OCI-LY3 (cell line): ENCODE measurements around the gene RALY.

Source experiments
- H2AFZ ChIP-seq: fragments of 200-600, 300-600 bp; shearing (Covaris generic); 2 replicates; pipeline ENCODE4 v1.6.0; 2014; ENCODE audit warnings: antibody characterized with exemption, low read depth, low read length
- H3K27ac ChIP-seq: fragments of 200-600, 300-600 bp; sonication (generic); 2 replicates; pipeline ENCODE4 v1.5.1; 2014; ENCODE audit warnings: mild to moderate bottlenecking, low read length, moderate library complexity, mixed read lengths
- H3K27me3 ChIP-seq: fragments of 200-600, 300-600 bp; sonication (generic); 2 replicates; pipeline ENCODE4 v1.6.1; 2014; ENCODE audit warnings: low read depth, low read length, mixed read lengths
- H3K36me3 ChIP-seq: fragments of 200-600, 300-600 bp; sonication (generic); replicated peaks from 2 replicates; pipeline ENCODE3; 2014; ENCODE audit warnings: low read depth, low read length, mixed read lengths
- H3K4me1 ChIP-seq: fragments of 300-600, 200-600 bp; sonication (generic); 2 replicates; pipeline ENCODE4 v1.6.1; 2014; ENCODE audit warnings: low read length, mixed read lengths
- H3K4me2 ChIP-seq: fragments of 200-600, 300-600 bp; sonication (generic); 2 replicates; pipeline ENCODE4 v1.6.1; 2014; ENCODE audit warnings: low read length, mixed read lengths
- H3K4me3 ChIP-seq: fragments of 300-600, 200-600 bp; sonication (generic); 2 replicates; pipeline ENCODE4 v1.5.1; 2014; ENCODE audit warnings: antibody characterized with exemption, mild to moderate bottlenecking, low read length, moderate library complexity
- H3K79me2 ChIP-seq: fragments of 300-600, 200-600 bp; shearing (Covaris generic); 2 replicates; pipeline ENCODE4 v1.6.1; 2014; ENCODE audit warnings: mild to moderate bottlenecking, low read length, mixed read lengths
- H3K9ac ChIP-seq: fragments of 300-600, 200-600 bp; shearing (Covaris generic); 2 replicates; pipeline ENCODE4 v1.6.0; 2014; ENCODE audit warnings: mild to moderate bottlenecking, low read length, moderate library complexity
- H3K9me3 ChIP-seq: fragments of 200-600, 300-600 bp; shearing (Covaris generic); 2 replicates; pipeline ENCODE4 v1.6.1; 2014; ENCODE audit warnings: low read length, mixed read lengths; ENCODE audit not compliant: insufficient read depth
- H4K20me1 ChIP-seq: fragments of 200-600, 300-600 bp; sonication (generic); 2 replicates; pipeline ENCODE4 v1.6.1; 2016; ENCODE audit warnings: low read length, mixed read lengths; ENCODE audit not compliant: insufficient read depth
- EZH2phosphoT487 ChIP-seq: fragments of 200-600 bp; shearing (Covaris generic); IDR thresholded peaks from 2 replicates; pipeline ENCODE4 v1.6.1; 2018; ENCODE audit warnings: antibody characterized with exemption, mixed run types, low read depth
- TF ChIP-seq, protein P1 (sequence below): fragments of 200-600, 300-600 bp; sonication (generic); IDR thresholded peaks from 2 replicates; pipeline ENCODE4 v1.5.1; 2014; ENCODE audit warnings: antibody characterized with exemption, low read length, low read depth

Gene RALY

DNA sequence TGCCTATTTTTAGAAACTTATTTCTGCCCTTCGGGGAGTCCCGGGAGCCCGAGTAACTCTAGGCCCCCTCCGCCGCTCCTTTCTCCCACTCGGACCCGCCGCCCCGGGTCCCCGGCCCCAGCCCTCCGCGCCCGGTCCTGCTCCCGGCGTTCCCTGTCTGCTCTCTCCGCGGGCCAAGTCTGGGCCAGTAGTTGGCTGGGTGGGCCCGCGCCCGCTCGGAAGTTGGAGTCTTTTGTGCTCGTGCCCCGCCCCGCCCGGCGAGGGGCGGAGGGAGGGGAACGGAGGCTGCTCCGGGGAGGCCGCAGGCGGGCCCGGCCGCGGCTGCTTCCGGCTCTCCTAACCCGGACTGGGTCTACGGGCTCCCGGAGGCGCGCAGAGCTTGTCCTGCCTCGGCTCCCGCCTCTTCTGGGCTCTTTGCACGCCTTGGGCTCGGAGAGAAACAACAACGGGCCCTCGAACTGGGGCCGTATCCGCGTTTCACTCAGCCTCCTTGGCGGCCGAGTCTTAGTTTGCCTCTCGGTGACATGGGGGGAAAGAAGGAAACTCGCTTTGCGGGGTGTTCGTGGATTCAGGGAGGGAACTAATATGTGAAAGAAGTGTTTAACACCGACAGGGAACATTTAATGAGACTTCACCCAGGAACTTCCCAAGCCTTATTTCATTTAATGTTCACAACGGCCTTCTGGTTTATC, 657 bp downstream of the RALY start:
- no peak overlapping the region for H2AFZ ChIP-seq
- H3K27ac ChIP-seq = peak overlapping the region; percentile 76
- peaks cover 67% of the 10 kb centered on the region for H3K79me2 ChIP-seq
- no peaks in the 10 kb centered on the region for H3K9me3 ChIP-seq
- peaks cover 24% of the 10 kb centered on the region for H3K4me1 ChIP-seq
- H3K27me3 ChIP-seq = no peaks in the 10 kb centered on the region
- H3K4me2 ChIP-seq = peak overlapping the region; percentile 89
- peaks cover 15% of the 10 kb centered on the region for H3K36me3 ChIP-seq
- TF ChIP-seq, protein P1, sequence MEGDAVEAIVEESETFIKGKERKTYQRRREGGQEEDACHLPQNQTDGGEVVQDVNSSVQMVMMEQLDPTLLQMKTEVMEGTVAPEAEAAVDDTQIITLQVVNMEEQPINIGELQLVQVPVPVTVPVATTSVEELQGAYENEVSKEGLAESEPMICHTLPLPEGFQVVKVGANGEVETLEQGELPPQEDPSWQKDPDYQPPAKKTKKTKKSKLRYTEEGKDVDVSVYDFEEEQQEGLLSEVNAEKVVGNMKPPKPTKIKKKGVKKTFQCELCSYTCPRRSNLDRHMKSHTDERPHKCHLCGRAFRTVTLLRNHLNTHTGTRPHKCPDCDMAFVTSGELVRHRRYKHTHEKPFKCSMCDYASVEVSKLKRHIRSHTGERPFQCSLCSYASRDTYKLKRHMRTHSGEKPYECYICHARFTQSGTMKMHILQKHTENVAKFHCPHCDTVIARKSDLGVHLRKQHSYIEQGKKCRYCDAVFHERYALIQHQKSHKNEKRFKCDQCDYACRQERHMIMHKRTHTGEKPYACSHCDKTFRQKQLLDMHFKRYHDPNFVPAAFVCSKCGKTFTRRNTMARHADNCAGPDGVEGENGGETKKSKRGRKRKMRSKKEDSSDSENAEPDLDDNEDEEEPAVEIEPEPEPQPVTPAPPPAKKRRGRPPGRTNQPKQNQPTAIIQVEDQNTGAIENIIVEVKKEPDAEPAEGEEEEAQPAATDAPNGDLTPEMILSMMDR = no peak
- TF ChIP-seq EZH2phosphoT487 = no peak
- H3K4me3 ChIP-seq = peak overlapping the region; percentile 86
- H4K20me1 ChIP-seq = peaks cover 47% of the 10 kb centered on the region
- H3K9ac ChIP-seq = peak overlapping the region; percentile 94

DNA sequence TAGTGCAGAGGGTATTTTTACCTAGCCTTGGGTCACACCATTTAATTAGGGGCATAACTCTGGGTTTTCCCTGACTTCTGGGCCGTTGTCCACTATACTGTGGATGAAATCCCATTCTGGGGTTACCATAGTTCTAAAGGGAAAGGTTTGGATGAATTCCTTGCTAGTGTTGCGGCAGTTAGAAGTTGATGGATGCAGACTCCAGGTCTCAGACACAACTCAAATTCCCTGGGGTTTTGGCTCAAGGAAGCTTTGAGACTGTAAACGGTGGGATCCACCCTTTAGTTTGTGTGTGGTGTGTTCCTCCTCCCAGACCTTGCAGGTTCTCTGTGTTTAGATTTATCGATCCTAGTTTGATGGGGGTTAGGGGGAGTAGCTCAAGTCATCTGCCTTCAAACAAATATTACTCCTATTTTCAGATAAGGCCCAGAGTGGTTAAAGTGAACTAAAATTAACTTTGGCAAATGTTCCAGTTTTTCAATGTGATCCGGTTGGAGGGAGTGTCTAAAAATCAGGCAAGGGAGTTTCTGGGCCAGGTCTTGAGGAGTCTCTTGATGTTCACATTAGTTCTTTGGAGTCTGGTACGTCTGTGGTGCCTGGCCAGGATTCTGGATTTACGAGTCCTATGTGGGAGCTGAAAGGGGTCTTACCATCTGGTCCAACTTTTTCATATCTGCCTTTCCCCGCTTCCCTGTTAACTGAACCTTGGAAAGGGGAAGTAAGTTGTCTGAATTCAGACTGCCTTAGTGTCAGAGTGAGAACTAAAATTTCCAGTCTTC, 1.5 kb downstream of the RALY start:
- no peaks in the 10 kb centered on the region for H3K27me3 ChIP-seq

DNA sequence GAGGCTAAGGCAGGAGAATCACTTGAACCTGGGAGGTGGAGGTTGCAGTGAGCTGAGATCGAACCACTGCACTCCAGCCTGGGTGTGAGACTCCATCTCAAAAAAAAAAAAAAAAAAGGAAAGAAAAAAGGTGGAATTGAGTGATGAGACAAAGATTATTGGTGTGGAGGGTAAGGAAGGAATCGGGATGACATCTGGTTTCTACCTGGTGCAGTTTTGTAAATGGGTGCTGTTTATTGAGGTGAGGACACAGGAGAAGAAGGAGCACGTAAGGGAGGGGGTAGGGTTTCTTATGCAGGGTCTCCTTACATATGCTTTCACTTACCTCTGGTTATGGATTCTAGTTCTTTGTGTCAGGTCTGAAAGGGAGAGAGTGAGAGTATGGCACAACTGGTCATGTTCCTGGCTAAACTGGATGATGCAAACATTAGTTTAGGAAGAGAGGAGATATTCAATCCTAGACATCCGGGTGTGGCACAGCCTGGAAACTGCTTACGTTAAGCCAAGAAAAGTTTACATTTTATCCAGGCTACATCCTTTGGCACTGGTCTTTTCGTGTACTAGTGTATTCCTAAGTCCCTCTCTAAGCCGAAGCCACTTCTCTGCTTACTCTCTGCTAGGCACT, 5.4 kb downstream of the RALY start:
- H2AFZ ChIP-seq = no peak overlapping the region
- peaks cover 14% of the 10 kb centered on the region for H3K4me1 ChIP-seq
- H3K79me2 ChIP-seq = peaks cover 100% of the 10 kb centered on the region
- H3K36me3 ChIP-seq = peaks cover 16% of the 10 kb centered on the region
- no peak overlapping the region for H3K27ac ChIP-seq
- no peak overlapping the region for H3K9ac ChIP-seq
- no peak overlapping the region for H3K4me2 ChIP-seq
- H4K20me1 ChIP-seq = peaks cover 92% of the 10 kb centered on the region
- no peaks in the 10 kb centered on the region for H3K27me3 ChIP-seq
- TF ChIP-seq EZH2phosphoT487 = no peak
- TF ChIP-seq, protein P1 = no peak
- no peaks in the 10 kb centered on the region for H3K9me3 ChIP-seq
- H3K4me3 ChIP-seq = no peak overlapping the region

More for the DNA sequence above, 1.5 kb downstream of the RALY start:
- H3K4me1 ChIP-seq = peaks cover 24% of the 10 kb centered on the region
- no peaks in the 10 kb centered on the region for H3K9me3 ChIP-seq
- H3K27ac ChIP-seq = no peak overlapping the region
- H2AFZ ChIP-seq = no peak overlapping the region
- no peak for TF ChIP-seq EZH2phosphoT487
- TF ChIP-seq, protein P1 = no peak
- peaks cover 76% of the 10 kb centered on the region for H3K79me2 ChIP-seq
- H3K36me3 ChIP-seq = peaks cover 15% of the 10 kb centered on the region
- peaks cover 56% of the 10 kb centered on the region for H4K20me1 ChIP-seq
- peak overlapping the region; percentile 86 for H3K4me3 ChIP-seq
- H3K9ac ChIP-seq = peak overlapping the region; percentile 94
- H3K4me2 ChIP-seq = peak overlapping the region; percentile 89

DNA sequence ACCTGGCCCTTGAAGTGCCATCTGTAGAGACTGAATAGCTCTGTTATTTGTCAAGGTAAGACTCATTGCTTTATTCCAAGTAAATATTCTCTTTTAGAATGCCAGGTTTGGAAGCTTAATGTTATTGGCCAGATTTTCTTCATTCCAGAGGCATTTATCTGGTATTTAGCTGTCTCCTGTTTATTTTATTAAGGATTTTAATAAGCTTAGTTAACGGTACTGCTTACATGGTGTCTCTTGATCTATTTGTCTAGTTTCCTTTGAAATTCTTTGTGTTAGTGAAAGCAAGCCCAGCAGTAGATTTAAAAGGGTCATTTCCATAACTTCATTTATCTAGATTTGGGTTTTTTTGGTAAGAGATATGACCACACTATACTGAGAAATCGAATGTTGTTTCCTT, 7.7 kb downstream of the RALY start:
- no peak overlapping the region for H3K4me2 ChIP-seq
- H3K79me2 ChIP-seq = peaks cover 100% of the 10 kb centered on the region
- no peaks in the 10 kb centered on the region for H3K4me1 ChIP-seq
- H3K9me3 ChIP-seq = no peaks in the 10 kb centered on the region
- peaks cover 15% of the 10 kb centered on the region for H3K36me3 ChIP-seq
- TF ChIP-seq, protein P1 = no peak
- TF ChIP-seq EZH2phosphoT487 = no peak
- peaks cover 94% of the 10 kb centered on the region for H4K20me1 ChIP-seq
- no peak overlapping the region for H3K27ac ChIP-seq
- no peaks in the 10 kb centered on the region for H3K27me3 ChIP-seq
- H3K4me3 ChIP-seq = no peak overlapping the region
- H3K9ac ChIP-seq = no peak overlapping the region
- no peak overlapping the region for H2AFZ ChIP-seq
